Ascending aorta (tissue), 2 donors: ENCODE results near the gene KDM8. TPM values are rescaled to one million over a fixed set of nuclear protein-coding genes. Genes with fewer than 3 reads are reported as not detected.

Experiments
- DNase-seq, 2 donors: peaks; one replicate each; pipeline ENCODE4 v3.0.0-alpha.2; 2019; ENCODE audit warnings: low spot score in 2 of 2
- H3K27ac ChIP-seq, 2 donors: fragments of 200-600 bp; sonication (generic); one replicate each; pipeline ENCODE4 v1.5.1; 2016 to 2017; ENCODE audit warnings: mild to moderate bottlenecking in 1 of 2
- H3K27me3 ChIP-seq: fragments of 200-600 bp; sonication (generic); one replicate; pipeline ENCODE4 v1.5.1; 2017
- H3K36me3 ChIP-seq, 2 donors: fragments of 200-600 bp; sonication (generic); one replicate each; pipeline ENCODE4 v1.5.1; 2016
- H3K4me1 ChIP-seq, 2 donors: fragments of 200-600 bp; sonication (generic); one replicate each; pipeline ENCODE4 v1.5.1; 2016 to 2017; ENCODE audit warnings: mild to moderate bottlenecking in 1 of 2
- H3K4me3 ChIP-seq, 2 donors: fragments of 200-600 bp; sonication (generic); one replicate each; pipeline ENCODE4 v1.5.1; 2016 to 2017; ENCODE audit warnings: mild to moderate bottlenecking in 1 of 2
- H3K9me3 ChIP-seq, 2 donors: fragments of 200-600 bp; sonication (generic); one replicate each; pipeline ENCODE4 v1.5.1; 2016
- CTCF ChIP-seq, 3 experiments: fragments of 200-600 bp in 2 of 3; fragments of 450-650 bp in 1 of 3; sonication (generic) in 2 of 3; IDR thresholded peaks; one replicate each; pipeline ENCODE4 v1.5.1; 2016 to 2019; ENCODE audit warnings: antibody characterized with exemption in 3 of 3, mild to moderate bottlenecking in 1 of 3, moderate library complexity in 1 of 3
- intact Hi-C: fragments of 100-400 bp; cut with DNase I; formaldehyde crosslinking; loops from one replicate; pipeline ENCODE4 v1.15.1; 2023
- total RNA-seq: library from RNA; depleted of rRNA; stranded (reverse); fragments of >200 nt; gene quantifications from one replicate; pipeline ENCODE4 v1.1.0, GENCODE V29; 2016

Gene KDM8
- total RNA-seq, 1 donor from 2014 or later = 55.5 TPM

GRCh38 chr16:27211026-27211425 lies 7.7 kb downstream of the KDM8 start:
- no peak for DNase-seq
- H3K27ac ChIP-seq = no peak overlapping the region
- no peak overlapping the region for H3K4me3 ChIP-seq
- no peaks in the 10 kb centered on the region for H3K9me3 ChIP-seq
- no peak for TF ChIP-seq CTCF (IDR thresholded peaks at IDR 0.05)
- intact Hi-C loops = no loop called here
- peaks cover 19 to 20% of the 10 kb centered on the region in 2 donors for H3K36me3 ChIP-seq
- H3K4me1 ChIP-seq = no peaks in the 10 kb centered on the region
- H3K27me3 ChIP-seq = no peaks in the 10 kb centered on the region

GRCh38 chr16:27214084-27214961 lies 11.0 kb downstream of the KDM8 start:
- Histone ChIP-seq H3K4me1 (no peaks in the 10 kb centered on the region), H3K9me3 (no peaks in the 10 kb centered on the region), H3K27ac (no peak overlapping the region), H3K27me3 (no peaks in the 10 kb centered on the region), H3K4me3 (no peak overlapping the region), H3K36me3 (peaks cover 20 to 23% of the 10 kb centered on the region in 2 donors)
- intact Hi-C loops = no loop called here
- no peak for TF ChIP-seq CTCF (IDR thresholded peaks at IDR 0.05)
- no peak for DNase-seq

- no peak for DNase-seq
- H3K4me1 ChIP-seq = no peaks in the 10 kb centered on the region
- intact Hi-C loops = no loop called here
- no peak overlapping the region for H3K4me3 ChIP-seq
- no peak overlapping the region for H3K27ac ChIP-seq
- H3K9me3 ChIP-seq = no peaks in the 10 kb centered on the region
- H3K36me3 ChIP-seq = peaks cover 12 to 16% of the 10 kb centered on the region in 2 donors
- no peak for TF ChIP-seq CTCF (IDR thresholded peaks at IDR 0.05)
- no peaks in the 10 kb centered on the region for H3K27me3 ChIP-seq
These were observed 12.3 kb downstream of the KDM8 start for GRCh38 chr16:27215660-27216059.

- Histone ChIP-seq H3K27ac (peak overlapping the region; percentile 49 to 61), H3K27me3 (no peaks in the 10 kb centered on the region), H3K9me3 (no peaks in the 10 kb centered on the region), H3K4me1 (no peaks in the 10 kb centered on the region), H3K36me3 (peaks cover 5 to 8% of the 10 kb centered on the region in 2 donors), H3K4me3 (no peak overlapping the region)
- TF ChIP-seq CTCF (IDR thresholded peaks at IDR 0.05) = no peak
- no peak for DNase-seq
- intact Hi-C loops = no loop called here
These were observed 13.1 kb downstream of the KDM8 start for GRCh38 chr16:27216297-27216885.

GRCh38 chr16:27217256-27217655 lies 13.9 kb downstream of the KDM8 start:
- no peak for DNase-seq
- Histone ChIP-seq H3K27me3 (no peaks in the 10 kb centered on the region), H3K4me1 (no peaks in the 10 kb centered on the region), H3K9me3 (no peaks in the 10 kb centered on the region), H3K36me3 (peaks cover 2 to 5% of the 10 kb centered on the region in 2 donors), H3K27ac (peak overlapping the region; percentile 12 to 49), H3K4me3 (peak overlapping the region in 1 of 2 donors; percentile 37)
- intact Hi-C loops = no loop called here
- TF ChIP-seq CTCF (IDR thresholded peaks at IDR 0.05) = no peak
